GM18498 (cell line): ENCODE measurements around the gene WARS2.

Experiments
- ATAC-seq: cut with Tn5 transposase; IDR thresholded peaks from one replicate; pipeline ENCODE4 v1.9.1; 2021; ENCODE audit warnings: mild to moderate bottlenecking, moderate library complexity; ENCODE audit not compliant: unreplicated experiment

The WARS2 gene

GRCh38 chr1:119086830-119087229, 53.6 kb downstream of the WARS2 start:
- ATAC-seq: no peak

- no peak for ATAC-seq
Measured at GRCh38 chr1:119084798-119085197, 55.7 kb downstream of the WARS2 start.

GRCh38 chr1:119083980-119084379, 56.5 kb downstream of the WARS2 start:
- no peak for ATAC-seq

GRCh38 chr1:119083479-119083878, 57.0 kb downstream of the WARS2 start:
- no peak for ATAC-seq

GRCh38 chr1:119081700-119082099, 58.8 kb downstream of the WARS2 start:
- ATAC-seq: no peak

GRCh38 chr1:119081267-119081666, 59.2 kb downstream of the WARS2 start:
- no peak for ATAC-seq

GRCh38 chr1:119080586-119080985, 59.9 kb downstream of the WARS2 start:
- no peak for ATAC-seq

- no peak for ATAC-seq
Measured at GRCh38 chr1:119079881-119080280, 60.6 kb downstream of the WARS2 start.

GRCh38 chr1:119075614-119076013, 64.8 kb downstream of the WARS2 start:
- ATAC-seq: no peak

GRCh38 chr1:119071321-119071720, 69.1 kb downstream of the WARS2 start:
- ATAC-seq: no peak

GRCh38 chr1:119069682-119070081, 70.8 kb downstream of the WARS2 start:
- no peak for ATAC-seq

- no peak for ATAC-seq
Measured at GRCh38 chr1:119068427-119068826, 72.0 kb downstream of the WARS2 start.

GRCh38 chr1:119061700-119062099, 78.8 kb downstream of the WARS2 start:
- ATAC-seq: no peak

GRCh38 chr1:119055568-119055967, 84.9 kb downstream of the WARS2 start:
- ATAC-seq: no peak

GRCh38 chr1:119053917-119054316, 86.5 kb downstream of the WARS2 start:
- no peak for ATAC-seq

GRCh38 chr1:119052267-119052666, 88.2 kb downstream of the WARS2 start:
- no peak for ATAC-seq

GRCh38 chr1:119048624-119049404, 91.6 kb downstream of the WARS2 start:
- ATAC-seq: no peak

- ATAC-seq: no peak
Measured at GRCh38 chr1:119046785-119047438, 93.5 kb downstream of the WARS2 start.

- ATAC-seq: no peak
Measured at GRCh38 chr1:119046429-119046784, 94.0 kb downstream of the WARS2 start.

- no peak for ATAC-seq
Measured at GRCh38 chr1:119045096-119045746, 95.2 kb downstream of the WARS2 start.

GRCh38 chr1:119040906-119041305, 99.5 kb downstream of the WARS2 start:
- no peak for ATAC-seq

- no peak for ATAC-seq
Measured at GRCh38 chr1:119040489-119040888, 100.0 kb downstream of the WARS2 start.
